Vagina (tissue), 2 donors: ENCODE measurements around the gene IL18RAP.

ENCODE experiments used
- POLR2A ChIP-seq, 2 donors: fragments of 450-650 bp; IDR thresholded peaks; one replicate each; pipeline ENCODE4 v1.6.1; 2017; ENCODE audit warnings: antibody characterized with exemption in 2 of 2, mild to moderate bottlenecking in 2 of 2, moderate library complexity in 2 of 2
- POLR2AphosphoS5 ChIP-seq, 2 donors: sonication (generic); formaldehyde crosslinking; IDR thresholded peaks; one replicate each; pipeline ENCODE4 v1.9.0; 2017; ENCODE audit warnings: antibody characterized with exemption in 2 of 2, mild to moderate bottlenecking in 2 of 2, low read depth in 1 of 2; ENCODE audit not compliant: insufficient read depth in 1 of 2
- TF ChIP-seq, protein P1 (sequence below), 3 experiments: fragments of 450-650 bp in 2 of 3; fragments of 200-600 bp in 1 of 3; sonication (generic) in 1 of 3; IDR thresholded peaks; one replicate each; pipeline ENCODE4 v1.5.1; 2017 to 2019; ENCODE audit warnings: antibody characterized with exemption in 3 of 3, mild to moderate bottlenecking in 2 of 3, moderate library complexity in 2 of 3

DNA sequence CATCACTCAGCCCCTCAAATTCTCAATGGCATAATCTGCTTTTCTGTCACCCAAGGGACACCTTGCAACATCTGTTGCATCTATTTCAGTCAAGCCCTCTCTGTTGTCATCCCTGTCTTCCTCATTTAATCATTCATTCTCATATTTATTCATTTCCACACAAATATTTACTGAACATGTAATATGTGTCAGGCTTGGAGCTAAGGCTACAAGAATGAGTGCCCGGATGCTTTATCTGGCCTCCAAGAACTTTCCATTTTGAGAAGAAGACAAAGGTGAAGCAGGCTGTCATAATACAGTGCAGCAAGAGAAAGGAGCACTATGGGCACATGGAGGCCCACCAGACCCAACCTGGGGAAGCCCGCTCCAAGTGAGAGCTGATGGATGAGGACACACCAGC is 15.6 kb downstream of the IL18RAP start:
- TF ChIP-seq POLR2AphosphoS5 (IDR thresholded peaks at IDR 0.05; ENCODE audit: insufficient read depth in 1 of 2, low read depth in 1 of 2) (no peak), POLR2A (IDR thresholded peaks at IDR 0.05) (no peak)
- TF ChIP-seq, protein P1, sequence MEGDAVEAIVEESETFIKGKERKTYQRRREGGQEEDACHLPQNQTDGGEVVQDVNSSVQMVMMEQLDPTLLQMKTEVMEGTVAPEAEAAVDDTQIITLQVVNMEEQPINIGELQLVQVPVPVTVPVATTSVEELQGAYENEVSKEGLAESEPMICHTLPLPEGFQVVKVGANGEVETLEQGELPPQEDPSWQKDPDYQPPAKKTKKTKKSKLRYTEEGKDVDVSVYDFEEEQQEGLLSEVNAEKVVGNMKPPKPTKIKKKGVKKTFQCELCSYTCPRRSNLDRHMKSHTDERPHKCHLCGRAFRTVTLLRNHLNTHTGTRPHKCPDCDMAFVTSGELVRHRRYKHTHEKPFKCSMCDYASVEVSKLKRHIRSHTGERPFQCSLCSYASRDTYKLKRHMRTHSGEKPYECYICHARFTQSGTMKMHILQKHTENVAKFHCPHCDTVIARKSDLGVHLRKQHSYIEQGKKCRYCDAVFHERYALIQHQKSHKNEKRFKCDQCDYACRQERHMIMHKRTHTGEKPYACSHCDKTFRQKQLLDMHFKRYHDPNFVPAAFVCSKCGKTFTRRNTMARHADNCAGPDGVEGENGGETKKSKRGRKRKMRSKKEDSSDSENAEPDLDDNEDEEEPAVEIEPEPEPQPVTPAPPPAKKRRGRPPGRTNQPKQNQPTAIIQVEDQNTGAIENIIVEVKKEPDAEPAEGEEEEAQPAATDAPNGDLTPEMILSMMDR (IDR thresholded peaks at IDR 0.05): no peak
